ENCODE results near the gene UEVLD.

DNA sequence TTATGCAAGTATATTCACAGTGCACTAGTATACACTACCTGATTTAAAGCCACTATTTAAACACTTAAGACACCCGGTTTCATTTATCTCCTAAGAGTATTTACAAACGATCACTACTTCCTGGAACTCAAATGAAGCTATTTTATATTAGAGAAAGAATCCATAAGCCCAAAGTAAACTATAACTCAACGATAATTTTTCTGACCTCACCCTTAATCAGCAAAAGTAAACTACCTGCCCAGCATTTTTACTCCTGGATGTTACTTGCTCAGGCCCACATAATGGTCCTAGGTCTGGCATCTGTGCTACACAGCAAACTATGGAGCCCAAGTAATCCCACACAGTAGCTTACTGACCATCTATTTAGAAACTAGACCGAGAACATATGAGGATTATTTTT is 95.2 kb downstream of the UEVLD start:
- TF ChIP-seq EZH2 (IDR thresholded peaks at IDR 0.05; ENCODE audit: borderline replicate concordance, insufficient read depth, low read length, poor library complexity, severe bottlenecking) (no peak), EP300 (conservative IDR thresholded peaks at IDR 0.05; ENCODE audit: poor library complexity, severe bottlenecking) (no peak), RAD21 (conservative IDR thresholded peaks at IDR 0.05) (no peak), MXI1 (conservative IDR thresholded peaks at IDR 0.05; ENCODE audit: poor library complexity, severe bottlenecking) (no peak), TAF1 (IDR thresholded peaks at IDR 0.05; ENCODE audit: low read depth) (no peak)
- TF ChIP-seq, protein P1, sequence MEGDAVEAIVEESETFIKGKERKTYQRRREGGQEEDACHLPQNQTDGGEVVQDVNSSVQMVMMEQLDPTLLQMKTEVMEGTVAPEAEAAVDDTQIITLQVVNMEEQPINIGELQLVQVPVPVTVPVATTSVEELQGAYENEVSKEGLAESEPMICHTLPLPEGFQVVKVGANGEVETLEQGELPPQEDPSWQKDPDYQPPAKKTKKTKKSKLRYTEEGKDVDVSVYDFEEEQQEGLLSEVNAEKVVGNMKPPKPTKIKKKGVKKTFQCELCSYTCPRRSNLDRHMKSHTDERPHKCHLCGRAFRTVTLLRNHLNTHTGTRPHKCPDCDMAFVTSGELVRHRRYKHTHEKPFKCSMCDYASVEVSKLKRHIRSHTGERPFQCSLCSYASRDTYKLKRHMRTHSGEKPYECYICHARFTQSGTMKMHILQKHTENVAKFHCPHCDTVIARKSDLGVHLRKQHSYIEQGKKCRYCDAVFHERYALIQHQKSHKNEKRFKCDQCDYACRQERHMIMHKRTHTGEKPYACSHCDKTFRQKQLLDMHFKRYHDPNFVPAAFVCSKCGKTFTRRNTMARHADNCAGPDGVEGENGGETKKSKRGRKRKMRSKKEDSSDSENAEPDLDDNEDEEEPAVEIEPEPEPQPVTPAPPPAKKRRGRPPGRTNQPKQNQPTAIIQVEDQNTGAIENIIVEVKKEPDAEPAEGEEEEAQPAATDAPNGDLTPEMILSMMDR (IDR thresholded peaks at IDR 0.05; ENCODE audit: poor library complexity, severe bottlenecking): no peak
